ENCODE data around the gene ADAMTS2.

The ADAMTS2 gene

GRCh38 chr5:179343021-179343718, 2.1 kb downstream of the ADAMTS2 start:
- no peak for DNase-seq

GRCh38 chr5:179342577-179342976, 2.7 kb downstream of the ADAMTS2 start:
- DNase-seq: no peak

- DNase-seq: no peak
Measured at GRCh38 chr5:179340465-179340864, 4.8 kb downstream of the ADAMTS2 start.

GRCh38 chr5:179339996-179340395, 5.3 kb downstream of the ADAMTS2 start:
- DNase-seq: no peak

GRCh38 chr5:179339081-179339480, 6.2 kb downstream of the ADAMTS2 start:
- DNase-seq: no peak

GRCh38 chr5:179337796-179338676, 7.2 kb downstream of the ADAMTS2 start:
- DNase-seq: no peak

GRCh38 chr5:179336871-179337795, 8.1 kb downstream of the ADAMTS2 start:
- no peak for DNase-seq

- DNase-seq: no peak
Measured at GRCh38 chr5:179336126-179336870, 9.0 kb downstream of the ADAMTS2 start.

- no peak for DNase-seq
Measured at GRCh38 chr5:179333796-179334761, 11.2 kb downstream of the ADAMTS2 start.

GRCh38 chr5:179332741-179333290, 12.4 kb downstream of the ADAMTS2 start:
- no peak for DNase-seq

GRCh38 chr5:179331591-179332375, 13.5 kb downstream of the ADAMTS2 start:
- no peak for DNase-seq

GRCh38 chr5:179330186-179330900, 14.9 kb downstream of the ADAMTS2 start:
- no peak for DNase-seq

GRCh38 chr5:179328291-179328690, 17.0 kb downstream of the ADAMTS2 start:
- DNase-seq: no peak

- no peak for DNase-seq
Measured at GRCh38 chr5:179327021-179327735, 18.1 kb downstream of the ADAMTS2 start.

GRCh38 chr5:179326122-179326927, 18.9 kb downstream of the ADAMTS2 start:
- no peak for DNase-seq

GRCh38 chr5:179325296-179326031, 19.8 kb downstream of the ADAMTS2 start:
- DNase-seq: no peak

GRCh38 chr5:179324760-179325295, 20.4 kb downstream of the ADAMTS2 start:
- DNase-seq: no peak

Measured in NCI-H2107 (cell line).